Measurements from ENCODE around the gene GPR61. TPM values are rescaled to one million over a fixed set of nuclear protein-coding genes. Genes with fewer than 3 reads are reported as not detected.
A peak's percentile ranks its signal among the peaks of the same experiment; 100 is the strongest.

Gene GPR61
- total RNA-seq, 1 experiment from 2014 or later = 0.48 TPM

DNA sequence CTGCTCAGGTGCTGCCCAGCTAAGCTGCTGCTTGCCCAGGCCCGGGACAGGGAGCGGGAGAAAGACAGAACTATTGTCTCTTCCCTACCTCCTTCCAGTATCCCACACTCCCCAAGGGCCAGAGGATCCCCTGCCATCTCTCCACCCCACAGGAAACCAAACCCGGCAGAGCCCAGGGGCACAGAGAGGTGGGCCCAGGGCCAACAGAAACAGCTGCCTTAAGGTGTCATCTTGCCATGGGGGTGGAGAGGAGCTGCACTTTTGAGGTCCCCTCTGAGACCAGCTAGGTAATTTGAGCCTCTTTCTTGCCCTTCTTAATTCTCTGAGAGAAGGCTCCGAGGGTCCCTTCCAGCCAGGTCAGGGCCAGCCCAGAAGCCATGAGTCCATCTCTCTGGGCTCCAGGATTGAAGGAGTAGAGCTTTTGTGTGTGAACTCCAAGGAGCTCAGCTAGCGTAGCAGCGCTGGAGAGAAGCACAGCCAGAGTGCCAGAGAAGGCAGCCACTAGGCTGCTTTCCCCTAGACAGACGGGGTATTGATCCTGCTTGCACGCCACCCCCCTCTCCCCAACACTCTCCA, 9.7 kb upstream of the GPR61 start:
- Mint-ChIP-seq H3K36me3 (ENCODE audit: insufficient read depth in 1 of 3, low read depth in 3 of 3) (no peaks in the 10 kb centered on the region), H3K27ac (peak overlapping the region in 1 of 3 experiments; percentile 44; a peak in 3 of 7 replicates), H3K27me3 (ENCODE audit: low read depth) (peaks cover 20% of the 10 kb centered on the region), H3K4me3 (no peak overlapping the region), H3K9me3 (no peaks in the 10 kb centered on the region), H3K4me1 (peaks cover 4 to 8% of the 10 kb centered on the region in 2 experiments)
- H2BK15ac ChIP-seq (ENCODE audit: low read depth, low read length) = no peak overlapping the region
- no peak overlapping the region for H3K4ac ChIP-seq (ENCODE audit: low read depth, low read length)
- H3K9me3 ChIP-seq (ENCODE audit: control insufficient read depth, low read depth, low read length) = no peaks in the 10 kb centered on the region
- no peak overlapping the region for H3K56ac ChIP-seq (ENCODE audit: insufficient read length, low read depth, low read length)
- H2AK5ac ChIP-seq (ENCODE audit: insufficient read length, low read length) = no peak overlapping the region
- H2BK12ac ChIP-seq (ENCODE audit: insufficient read length, low read depth, low read length) = no peak overlapping the region
- no peak overlapping the region; the same call in 1 of the 2 replicates for H3K14ac ChIP-seq (ENCODE audit: insufficient read depth, low read length)
- no peak overlapping the region for H3K27ac ChIP-seq (ENCODE audit: insufficient read length, low read depth, low read length)
- H2BK20ac ChIP-seq (ENCODE audit: low read depth, low read length, poor library complexity, severe bottlenecking) = no peak overlapping the region
- H3T11ph ChIP-seq (ENCODE audit: low read length) = no peak overlapping the region
- H3K9ac ChIP-seq (ENCODE audit: extremely low read depth, insufficient read length, low read length) = no peak overlapping the region
- no peaks in the 10 kb centered on the region for H3K4me1 ChIP-seq (ENCODE audit: insufficient read depth, low read length)
- H4K5ac ChIP-seq (ENCODE audit: insufficient read length, low read depth, low read length) = no peak overlapping the region
- TF ChIP-seq, protein P1, sequence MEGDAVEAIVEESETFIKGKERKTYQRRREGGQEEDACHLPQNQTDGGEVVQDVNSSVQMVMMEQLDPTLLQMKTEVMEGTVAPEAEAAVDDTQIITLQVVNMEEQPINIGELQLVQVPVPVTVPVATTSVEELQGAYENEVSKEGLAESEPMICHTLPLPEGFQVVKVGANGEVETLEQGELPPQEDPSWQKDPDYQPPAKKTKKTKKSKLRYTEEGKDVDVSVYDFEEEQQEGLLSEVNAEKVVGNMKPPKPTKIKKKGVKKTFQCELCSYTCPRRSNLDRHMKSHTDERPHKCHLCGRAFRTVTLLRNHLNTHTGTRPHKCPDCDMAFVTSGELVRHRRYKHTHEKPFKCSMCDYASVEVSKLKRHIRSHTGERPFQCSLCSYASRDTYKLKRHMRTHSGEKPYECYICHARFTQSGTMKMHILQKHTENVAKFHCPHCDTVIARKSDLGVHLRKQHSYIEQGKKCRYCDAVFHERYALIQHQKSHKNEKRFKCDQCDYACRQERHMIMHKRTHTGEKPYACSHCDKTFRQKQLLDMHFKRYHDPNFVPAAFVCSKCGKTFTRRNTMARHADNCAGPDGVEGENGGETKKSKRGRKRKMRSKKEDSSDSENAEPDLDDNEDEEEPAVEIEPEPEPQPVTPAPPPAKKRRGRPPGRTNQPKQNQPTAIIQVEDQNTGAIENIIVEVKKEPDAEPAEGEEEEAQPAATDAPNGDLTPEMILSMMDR (conservative IDR thresholded peaks at IDR 0.05) = no peak
- H3K23ac ChIP-seq (ENCODE audit: insufficient read length, low read depth, low read length) = no peak overlapping the region
- WGBS (ENCODE audit: extremely low coverage, insufficient read length, low lambda C conversion rate) = no CpG with 5 or more reads among the region's 8 CpGs
- H3K79me1 ChIP-seq (ENCODE audit: insufficient read depth, low read depth, low read length, poor library complexity, severe bottlenecking) = no peaks in the 10 kb centered on the region
- no peaks in the 10 kb centered on the region for H3K27me3 ChIP-seq (ENCODE audit: insufficient read depth, low read length)
- no peaks in the 10 kb centered on the region for H4K20me1 ChIP-seq (ENCODE audit: control insufficient read depth, insufficient read depth, insufficient read length)
- H3K18ac ChIP-seq (ENCODE audit: insufficient read length, low read depth, low read length) = no peak overlapping the region
- no peak overlapping the region for H2AFZ ChIP-seq (ENCODE audit: low read length)
- peaks cover 4% of the 10 kb centered on the region for H3K23me2 ChIP-seq (ENCODE audit: insufficient read length, low read depth, low read length, poor library complexity, severe bottlenecking)
- H4K8ac ChIP-seq (replicated peaks; ENCODE audit: insufficient read length, low read depth, low read length) = no peak overlapping the region
- no peak overlapping the region for H2BK5ac ChIP-seq (ENCODE audit: insufficient read length, low read length)
- no peaks in the 10 kb centered on the region for H3K79me2 ChIP-seq (ENCODE audit: insufficient read depth, low read length)
- no peak overlapping the region for H2BK120ac ChIP-seq (ENCODE audit: low read depth, low read length, poor library complexity, severe bottlenecking)
- no peak for DNase-seq
- H3K4me2 ChIP-seq (ENCODE audit: insufficient read depth, insufficient read length, low read length) = no peak overlapping the region
- no peak overlapping the region for H4K91ac ChIP-seq (ENCODE audit: insufficient read length, low read depth, low read length)
